HEK293 (cell line): Measurements from ENCODE around the gene SEMA3D.

ENCODE experiments used
- ZNF248 ChIP-seq: fragments of 450-650 bp; formaldehyde crosslinking; IDR thresholded peaks from 2 replicates; pipeline ENCODE4 v1.5.1; 2017; ENCODE audit warnings: missing biosample characterization, missing genetic modification characterization
- TF ChIP-seq, protein P1 (sequence below): fragments of 450-650 bp; formaldehyde crosslinking; IDR thresholded peaks from 2 replicates; pipeline ENCODE4 v1.5.1; 2016; ENCODE audit warnings: missing biosample characterization, missing genetic modification characterization

DNA sequence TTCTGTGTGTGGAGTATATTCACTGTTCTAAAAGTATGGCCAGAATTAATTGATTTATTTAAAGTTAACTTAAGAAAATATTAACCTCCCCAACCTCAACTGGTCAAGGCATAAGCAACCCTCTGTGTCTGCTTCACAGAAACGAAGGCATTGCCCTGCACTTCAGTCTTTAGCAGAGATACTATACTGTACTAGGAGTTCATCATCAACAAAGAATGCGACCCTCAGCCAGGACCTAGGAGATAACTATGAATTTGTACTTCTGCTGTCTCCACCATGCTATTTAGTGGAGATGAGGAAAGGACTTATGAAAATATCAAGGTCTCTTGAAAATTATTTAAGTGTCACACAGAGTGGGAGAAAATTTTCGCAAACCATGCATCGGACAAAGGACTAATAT lies 35.7 kb upstream of the SEMA3D start:
- TF ChIP-seq ZNF248: no peak
- TF ChIP-seq, protein P1, sequence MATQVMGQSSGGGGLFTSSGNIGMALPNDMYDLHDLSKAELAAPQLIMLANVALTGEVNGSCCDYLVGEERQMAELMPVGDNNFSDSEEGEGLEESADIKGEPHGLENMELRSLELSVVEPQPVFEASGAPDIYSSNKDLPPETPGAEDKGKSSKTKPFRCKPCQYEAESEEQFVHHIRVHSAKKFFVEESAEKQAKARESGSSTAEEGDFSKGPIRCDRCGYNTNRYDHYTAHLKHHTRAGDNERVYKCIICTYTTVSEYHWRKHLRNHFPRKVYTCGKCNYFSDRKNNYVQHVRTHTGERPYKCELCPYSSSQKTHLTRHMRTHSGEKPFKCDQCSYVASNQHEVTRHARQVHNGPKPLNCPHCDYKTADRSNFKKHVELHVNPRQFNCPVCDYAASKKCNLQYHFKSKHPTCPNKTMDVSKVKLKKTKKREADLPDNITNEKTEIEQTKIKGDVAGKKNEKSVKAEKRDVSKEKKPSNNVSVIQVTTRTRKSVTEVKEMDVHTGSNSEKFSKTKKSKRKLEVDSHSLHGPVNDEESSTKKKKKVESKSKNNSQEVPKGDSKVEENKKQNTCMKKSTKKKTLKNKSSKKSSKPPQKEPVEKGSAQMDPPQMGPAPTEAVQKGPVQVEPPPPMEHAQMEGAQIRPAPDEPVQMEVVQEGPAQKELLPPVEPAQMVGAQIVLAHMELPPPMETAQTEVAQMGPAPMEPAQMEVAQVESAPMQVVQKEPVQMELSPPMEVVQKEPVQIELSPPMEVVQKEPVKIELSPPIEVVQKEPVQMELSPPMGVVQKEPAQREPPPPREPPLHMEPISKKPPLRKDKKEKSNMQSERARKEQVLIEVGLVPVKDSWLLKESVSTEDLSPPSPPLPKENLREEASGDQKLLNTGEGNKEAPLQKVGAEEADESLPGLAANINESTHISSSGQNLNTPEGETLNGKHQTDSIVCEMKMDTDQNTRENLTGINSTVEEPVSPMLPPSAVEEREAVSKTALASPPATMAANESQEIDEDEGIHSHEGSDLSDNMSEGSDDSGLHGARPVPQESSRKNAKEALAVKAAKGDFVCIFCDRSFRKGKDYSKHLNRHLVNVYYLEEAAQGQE (tag by site-specific recombination): no peak
